Measurements from ENCODE around the gene TCEA2. TPM values are rescaled to one million over a fixed set of nuclear protein-coding genes. Genes with fewer than 3 reads are reported as not detected.

The TCEA2 gene
- total and polyA plus RNA-seq, 9 of the 15 experiments (the other 6 are each of a cell fraction or from before 2014, with no cell fraction given) = 1.4 to 28.7 (median 5.4) TPM

DNA sequence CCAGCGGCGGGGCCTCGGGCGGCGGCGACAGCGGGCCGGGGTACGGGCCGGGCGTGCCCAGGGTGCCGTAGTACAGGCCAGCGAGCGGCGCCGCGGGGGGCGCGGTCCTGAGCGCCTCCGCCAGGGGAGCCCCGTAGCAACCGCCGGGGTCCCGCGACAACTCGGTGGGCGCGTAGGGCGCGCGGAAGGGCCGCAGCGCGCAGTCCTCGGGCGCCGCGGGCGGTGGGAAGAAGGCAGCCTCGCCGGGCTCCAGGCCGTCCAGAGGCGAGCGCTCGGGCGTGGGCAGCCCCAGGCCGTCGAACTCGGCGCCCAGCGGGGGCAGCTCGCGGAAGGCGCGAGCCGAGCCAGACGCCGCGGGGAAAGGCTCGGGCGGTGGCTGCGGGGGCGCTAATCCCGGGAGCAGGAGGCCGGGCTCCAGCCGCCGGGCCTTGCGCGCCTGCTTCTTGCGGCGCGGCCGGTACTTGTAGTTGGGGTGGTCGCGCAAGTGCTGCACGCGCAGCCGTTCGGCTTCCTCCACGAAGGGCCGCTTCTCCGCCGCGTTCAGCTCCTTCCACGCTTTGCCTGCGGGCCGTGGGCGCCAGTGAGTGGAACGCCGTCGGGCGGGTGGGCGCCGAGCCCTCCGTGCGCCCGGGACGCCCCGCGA is 14.5 kb upstream of the TCEA2 start (continued):
- TF ChIP-seq, protein P1, sequence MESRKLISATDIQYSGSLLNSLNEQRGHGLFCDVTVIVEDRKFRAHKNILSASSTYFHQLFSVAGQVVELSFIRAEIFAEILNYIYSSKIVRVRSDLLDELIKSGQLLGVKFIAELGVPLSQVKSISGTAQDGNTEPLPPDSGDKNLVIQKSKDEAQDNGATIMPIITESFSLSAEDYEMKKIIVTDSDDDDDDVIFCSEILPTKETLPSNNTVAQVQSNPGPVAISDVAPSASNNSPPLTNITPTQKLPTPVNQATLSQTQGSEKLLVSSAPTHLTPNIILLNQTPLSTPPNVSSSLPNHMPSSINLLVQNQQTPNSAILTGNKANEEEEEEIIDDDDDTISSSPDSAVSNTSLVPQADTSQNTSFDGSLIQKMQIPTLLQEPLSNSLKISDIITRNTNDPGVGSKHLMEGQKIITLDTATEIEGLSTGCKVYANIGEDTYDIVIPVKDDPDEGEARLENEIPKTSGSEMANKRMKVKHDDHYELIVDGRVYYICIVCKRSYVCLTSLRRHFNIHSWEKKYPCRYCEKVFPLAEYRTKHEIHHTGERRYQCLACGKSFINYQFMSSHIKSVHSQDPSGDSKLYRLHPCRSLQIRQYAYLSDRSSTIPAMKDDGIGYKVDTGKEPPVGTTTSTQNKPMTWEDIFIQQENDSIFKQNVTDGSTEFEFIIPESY (CRISPR knock-in tag; IDR thresholded peaks at IDR 0.05) = peak; percentile 94
- peak; percentile 45; the same call in 1 of the 2 replicates for TF ChIP-seq ZFX (CRISPR knock-in tag; IDR thresholded peaks at IDR 0.05)

DNA sequence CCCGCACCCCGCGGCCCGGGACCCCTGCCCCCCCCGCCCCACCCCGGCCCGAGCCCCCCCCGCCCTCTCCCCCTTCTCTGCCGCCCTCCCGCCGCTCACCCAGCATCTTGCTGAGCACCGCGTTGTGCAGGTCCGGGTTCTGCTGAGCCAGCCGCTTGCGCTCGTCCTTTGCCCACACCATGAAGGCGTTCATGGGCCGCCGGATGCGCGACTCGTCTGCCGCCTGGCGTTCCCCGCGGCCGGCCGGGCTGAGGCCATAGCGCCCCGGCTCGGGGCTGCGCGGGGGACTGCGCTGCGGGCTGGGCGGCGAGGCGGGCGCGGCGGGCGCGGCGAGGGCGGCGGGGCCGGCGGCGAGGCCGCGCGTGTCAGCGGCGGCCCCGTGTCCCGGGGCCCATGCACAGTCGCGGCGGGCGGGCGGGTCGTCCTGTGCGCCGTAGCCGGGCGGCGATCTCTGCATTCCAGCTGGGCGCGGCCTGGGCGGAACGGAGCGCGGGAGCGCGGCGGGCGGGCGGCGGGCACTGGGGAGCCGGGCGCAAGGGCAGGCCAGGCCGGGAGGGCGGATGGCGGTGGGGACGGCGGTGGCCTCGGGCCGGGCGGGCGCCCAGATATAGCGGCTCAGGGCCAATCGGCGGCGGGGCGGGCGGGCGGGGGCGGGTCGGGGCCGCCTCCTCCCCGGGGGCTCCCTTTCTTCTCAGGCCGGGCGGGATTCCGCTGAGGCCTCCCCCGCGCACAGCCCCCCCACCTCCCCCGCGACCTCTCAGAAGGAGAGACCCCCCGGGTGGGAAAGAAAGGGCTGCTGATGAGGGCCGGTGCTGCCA is 13.7 kb upstream of the TCEA2 start, which contains the start of gene SOX18:
SOX18 (minus strand) TSS at position 580 of the 818 bp plus-strand sequence; CDS start at position 457, 123 bp downstream.
- H3K36me3 ChIP-seq (ENCODE audit: control insufficient read depth, insufficient read depth, low read length) = peaks cover 12% of the 10 kb centered on the region; the same call in 1 of the 3 replicates
- whole genome bisulfite sequencing (ENCODE audit: insufficient coverage, low coverage, missing lambda C conversion rate) = 0% methylated on average over 5 of the region's 111 CpGs
- BruUV-seq (replicated peaks) = no TSS peak
- ATAC-seq (peak; percentile 52), DNase-seq (ENCODE audit: extremely low read depth in 1 of 4, low spot score in 3 of 4) (peak; percentile 73 to 90 (median 83)), FAIRE-seq (no peak)
- peak within 1 kb of the TSS; percentile 92 for H2AFZ ChIP-seq (ENCODE audit: low read depth, low read length)
- CTCF ChIA-PET (ENCODE audit: low intra/inter-chr PET ratio) = no interaction called here
- no peaks in the 10 kb centered on the region for H3K27me3 ChIP-seq (ENCODE audit: control insufficient read depth in 2 of 2, insufficient read depth in 2 of 2, low read length in 2 of 2)
- no peaks in the 10 kb centered on the region for H4K20me1 ChIP-seq (replicated peaks; ENCODE audit: control insufficient read depth, insufficient read depth, low read length)
- peaks cover 4% of the 10 kb centered on the region for H3K9me1 ChIP-seq (ENCODE audit: control insufficient read depth, insufficient read depth, low read length)
- peak within 1 kb of the TSS; percentile 82 for H3K4me2 ChIP-seq (ENCODE audit: insufficient read depth, low read length)
- in situ Hi-C loops (cut with MboI) (no loop called here), intact Hi-C loops (cut with micrococcal nuclease) (no loop called here)
- peaks cover 12% of the 10 kb centered on the region for H3K79me2 ChIP-seq (ENCODE audit: control insufficient read depth, insufficient read depth, low read length)
- H3K27ac ChIP-seq (ENCODE audit: extremely low read depth, low read depth, low read length) = peak within 1 kb of the TSS; percentile 85
- H3K4me1 ChIP-seq (replicated peaks in 1 of 2; ENCODE audit: control insufficient read depth in 2 of 2, insufficient read depth in 2 of 2, low read length in 2 of 2) = peaks cover 40 to 88% of the 10 kb centered on the region in 2 experiments
- POLR2A ChIA-PET = interaction anchor here (1.0 to 1.1 kb wide), 2 partner anchors 8 to 9 kb away, joined by 3 read pairs; no protein-coding TSS in a partner anchor
- H3K9me3 ChIP-seq (replicated peaks; ENCODE audit: control insufficient read depth, insufficient read depth, low read depth, low read length) = no peaks in the 10 kb centered on the region
- peak within 1 kb of the TSS; percentile 48 for H3K4me3 ChIP-seq
- peak within 1 kb of the TSS; percentile 68 to 93 for H3K9ac ChIP-seq (ENCODE audit: insufficient read depth in 1 of 2, low read depth in 2 of 2, low read length in 2 of 2)
- TF ChIP-seq SMARCE1 (IDR thresholded peaks at IDR 0.05) (no peak), ZNF197 (CRISPR knock-in tag; IDR thresholded peaks at IDR 0.05; ENCODE audit: low read depth) (0 out of 2 replicates have a peak, but pooled peaks have one; percentile 23), SIN3A (IDR thresholded peaks at IDR 0.05; ENCODE audit: borderline replicate concordance in 2 of 2, control insufficient read depth in 1 of 2, low read depth in 2 of 2, low read length in 2 of 2) (peak in 1 of 2 experiments; percentile 64; a peak in 1 of 4 replicates), POLR2G (IDR thresholded peaks at IDR 0.05; ENCODE audit: low read depth, low read length) (peak; percentile 83), HNRNPL (IDR thresholded peaks at IDR 0.05; ENCODE audit: low read depth, low read length) (peak; percentile 84), DPF2 (IDR thresholded peaks at IDR 0.05) (no peak), U2AF2 (optimal IDR thresholded peaks at IDR 0.05; ENCODE audit: low read depth, low read length) (no peak)
- TF ChIP-seq, protein P2, sequence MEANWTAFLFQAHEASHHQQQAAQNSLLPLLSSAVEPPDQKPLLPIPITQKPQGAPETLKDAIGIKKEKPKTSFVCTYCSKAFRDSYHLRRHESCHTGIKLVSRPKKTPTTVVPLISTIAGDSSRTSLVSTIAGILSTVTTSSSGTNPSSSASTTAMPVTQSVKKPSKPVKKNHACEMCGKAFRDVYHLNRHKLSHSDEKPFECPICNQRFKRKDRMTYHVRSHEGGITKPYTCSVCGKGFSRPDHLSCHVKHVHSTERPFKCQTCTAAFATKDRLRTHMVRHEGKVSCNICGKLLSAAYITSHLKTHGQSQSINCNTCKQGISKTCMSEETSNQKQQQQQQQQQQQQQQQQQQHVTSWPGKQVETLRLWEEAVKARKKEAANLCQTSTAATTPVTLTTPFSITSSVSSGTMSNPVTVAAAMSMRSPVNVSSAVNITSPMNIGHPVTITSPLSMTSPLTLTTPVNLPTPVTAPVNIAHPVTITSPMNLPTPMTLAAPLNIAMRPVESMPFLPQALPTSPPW (CRISPR knock-in tag; IDR thresholded peaks at IDR 0.05) = peak; percentile 80
- TF ChIP-seq, protein P3, sequence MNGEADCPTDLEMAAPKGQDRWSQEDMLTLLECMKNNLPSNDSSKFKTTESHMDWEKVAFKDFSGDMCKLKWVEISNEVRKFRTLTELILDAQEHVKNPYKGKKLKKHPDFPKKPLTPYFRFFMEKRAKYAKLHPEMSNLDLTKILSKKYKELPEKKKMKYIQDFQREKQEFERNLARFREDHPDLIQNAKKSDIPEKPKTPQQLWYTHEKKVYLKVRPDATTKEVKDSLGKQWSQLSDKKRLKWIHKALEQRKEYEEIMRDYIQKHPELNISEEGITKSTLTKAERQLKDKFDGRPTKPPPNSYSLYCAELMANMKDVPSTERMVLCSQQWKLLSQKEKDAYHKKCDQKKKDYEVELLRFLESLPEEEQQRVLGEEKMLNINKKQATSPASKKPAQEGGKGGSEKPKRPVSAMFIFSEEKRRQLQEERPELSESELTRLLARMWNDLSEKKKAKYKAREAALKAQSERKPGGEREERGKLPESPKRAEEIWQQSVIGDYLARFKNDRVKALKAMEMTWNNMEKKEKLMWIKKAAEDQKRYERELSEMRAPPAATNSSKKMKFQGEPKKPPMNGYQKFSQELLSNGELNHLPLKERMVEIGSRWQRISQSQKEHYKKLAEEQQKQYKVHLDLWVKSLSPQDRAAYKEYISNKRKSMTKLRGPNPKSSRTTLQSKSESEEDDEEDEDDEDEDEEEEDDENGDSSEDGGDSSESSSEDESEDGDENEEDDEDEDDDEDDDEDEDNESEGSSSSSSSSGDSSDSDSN (IDR thresholded peaks at IDR 0.05; ENCODE audit: borderline replicate concordance in 1 of 2, low read depth in 2 of 2, low read length in 2 of 2) = peak; percentile 68 to 92
